Activated T-helper 1 cell treated with anti-CD3 and anti-CD28 coated beads, Interleukin-12 subunit alpha, Interleukin-12 subunit beta, Interleukin-2, Interleukin-4 antibody, amounts not matched to agents 30 ng/mL and 10 ng/mL and 1 ng/mL, durations not matched to agents 14 hours and 24 hours and 36 hours (primary cell): ENCODE data around the gene CALM1. TPM values are rescaled to one million over a fixed set of nuclear protein-coding genes. Genes with fewer than 3 reads are reported as not detected.

ENCODE experiments used
- DNase-seq: peaks from one replicate; pipeline ENCODE4 v3.0.0; 2021; ENCODE audit warnings: low spot score
- H3K27ac Mint-ChIP-seq: one replicate; pipeline ENCODE4 v1.8.0; 2021; ENCODE audit warnings: mild to moderate bottlenecking, mixed read lengths
- H3K27me3 Mint-ChIP-seq: one replicate; pipeline ENCODE4 v1.8.0; 2022; ENCODE audit warnings: mild to moderate bottlenecking, moderate library complexity, mixed read lengths; ENCODE audit not compliant: insufficient read depth
- H3K36me3 Mint-ChIP-seq: one replicate; pipeline ENCODE4 v1.8.0; 2021; ENCODE audit warnings: low read depth, mixed read lengths
- H3K4me1 Mint-ChIP-seq: one replicate; pipeline ENCODE4 v1.8.0; 2021; ENCODE audit warnings: low read depth, mixed read lengths
- H3K4me3 Mint-ChIP-seq: one replicate; pipeline ENCODE4 v1.8.0; 2021; ENCODE audit warnings: mild to moderate bottlenecking, moderate library complexity, mixed read lengths
- H3K9me3 Mint-ChIP-seq: one replicate; pipeline ENCODE4 v1.8.0; 2021; ENCODE audit warnings: mixed read lengths
- intact Hi-C: fragments of 100-400 bp; cut with micrococcal nuclease; formaldehyde crosslinking; loops from one replicate; pipeline ENCODE4 v1.15.1; 2024
- total RNA-seq: library from RNA; stranded (reverse); gene quantifications from 2 replicates; pipeline ENCODE4 v1.2.3, GENCODE V29; 2022

The CALM1 gene
- total RNA-seq, 1 donor from 2014 or later: 513 TPM

GRCh38 chr14:90424686-90425372 is 28.0 kb downstream of the CALM1 start:
- Mint-ChIP-seq H3K27ac (no peak overlapping the region), H3K4me3 (no peak overlapping the region), H3K27me3 (no peaks in the 10 kb centered on the region), H3K9me3 (no peaks in the 10 kb centered on the region), H3K36me3 (no peaks in the 10 kb centered on the region), H3K4me1 (no peaks in the 10 kb centered on the region)
- intact Hi-C loops: no loop called here
- DNase-seq: no peak

- no peak for DNase-seq
- no peak overlapping the region for H3K27ac Mint-ChIP-seq
- intact Hi-C loops: no loop called here
- no peaks in the 10 kb centered on the region for H3K27me3 Mint-ChIP-seq
- no peak overlapping the region for H3K4me3 Mint-ChIP-seq
- H3K9me3 Mint-ChIP-seq: no peaks in the 10 kb centered on the region
- H3K4me1 Mint-ChIP-seq: no peaks in the 10 kb centered on the region
- H3K36me3 Mint-ChIP-seq: no peaks in the 10 kb centered on the region
Observed at GRCh38 chr14:90425373-90425879, 28.6 kb downstream of the CALM1 start.

- H3K27ac Mint-ChIP-seq: no peak overlapping the region
- no peaks in the 10 kb centered on the region for H3K36me3 Mint-ChIP-seq
- no peaks in the 10 kb centered on the region for H3K27me3 Mint-ChIP-seq
- H3K4me1 Mint-ChIP-seq: no peaks in the 10 kb centered on the region
- no peak for DNase-seq
- intact Hi-C loops: no loop called here
- no peaks in the 10 kb centered on the region for H3K9me3 Mint-ChIP-seq
- H3K4me3 Mint-ChIP-seq: no peak overlapping the region
Observed at GRCh38 chr14:90426031-90426540, 29.3 kb downstream of the CALM1 start.

- Mint-ChIP-seq H3K4me3 (no peak overlapping the region), H3K27ac (no peak overlapping the region), H3K36me3 (no peaks in the 10 kb centered on the region), H3K4me1 (no peaks in the 10 kb centered on the region), H3K27me3 (no peaks in the 10 kb centered on the region), H3K9me3 (no peaks in the 10 kb centered on the region)
- DNase-seq: no peak
- intact Hi-C loops: no loop called here
Observed at GRCh38 chr14:90426663-90427062, 29.8 kb downstream of the CALM1 start.

- Mint-ChIP-seq H3K36me3 (no peaks in the 10 kb centered on the region), H3K4me3 (no peak overlapping the region)
Observed at GRCh38 chr14:90427848-90428426, 31.1 kb downstream of the CALM1 start.

GRCh38 chr14:90428676-90429075 is 31.8 kb downstream of the CALM1 start:
- intact Hi-C loops: no loop called here
- DNase-seq: no peak
- Mint-ChIP-seq H3K4me3 (no peak overlapping the region), H3K36me3 (no peaks in the 10 kb centered on the region), H3K27me3 (peaks cover 1% of the 10 kb centered on the region), H3K9me3 (no peaks in the 10 kb centered on the region), H3K4me1 (no peaks in the 10 kb centered on the region), H3K27ac (no peak overlapping the region)

More at GRCh38 chr14:90427848-90428426, 31.1 kb downstream of the CALM1 start:
- Mint-ChIP-seq H3K27ac (no peak overlapping the region), H3K9me3 (no peaks in the 10 kb centered on the region), H3K4me1 (no peaks in the 10 kb centered on the region), H3K27me3 (no peaks in the 10 kb centered on the region)
- intact Hi-C loops: no loop called here
- DNase-seq: no peak

- no peak for DNase-seq
- Mint-ChIP-seq H3K9me3 (no peaks in the 10 kb centered on the region), H3K4me1 (no peaks in the 10 kb centered on the region), H3K36me3 (no peaks in the 10 kb centered on the region), H3K27ac (no peak overlapping the region), H3K4me3 (no peak overlapping the region), H3K27me3 (peaks cover 1% of the 10 kb centered on the region)
- intact Hi-C loops: no loop called here
Observed at GRCh38 chr14:90429236-90429635, 32.4 kb downstream of the CALM1 start.

- Mint-ChIP-seq H3K36me3 (no peaks in the 10 kb centered on the region), H3K4me1 (no peaks in the 10 kb centered on the region), H3K9me3 (no peaks in the 10 kb centered on the region), H3K27ac (no peak overlapping the region), H3K27me3 (peaks cover 1% of the 10 kb centered on the region), H3K4me3 (no peak overlapping the region)
- no peak for DNase-seq
- intact Hi-C loops: no loop called here
Observed at GRCh38 chr14:90429754-90430153, 32.9 kb downstream of the CALM1 start.

- H3K27ac Mint-ChIP-seq: no peak overlapping the region
- H3K27me3 Mint-ChIP-seq: peaks cover 1% of the 10 kb centered on the region
- no peak overlapping the region for H3K4me3 Mint-ChIP-seq
- no peak for DNase-seq
- no peaks in the 10 kb centered on the region for H3K4me1 Mint-ChIP-seq
- intact Hi-C loops: no loop called here
- no peaks in the 10 kb centered on the region for H3K9me3 Mint-ChIP-seq
- H3K36me3 Mint-ChIP-seq: no peaks in the 10 kb centered on the region
Observed at GRCh38 chr14:90434370-90435020, 37.7 kb downstream of the CALM1 start.

GRCh38 chr14:90438841-90439240 is 42.0 kb downstream of the CALM1 start:
- H3K27ac Mint-ChIP-seq: no peak overlapping the region

GRCh38 chr14:90440021-90440451 is 43.2 kb downstream of the CALM1 start:
- no peak overlapping the region for H3K27ac Mint-ChIP-seq

More at GRCh38 chr14:90438841-90439240, 42.0 kb downstream of the CALM1 start:
- no peaks in the 10 kb centered on the region for H3K36me3 Mint-ChIP-seq
- no peaks in the 10 kb centered on the region for H3K4me1 Mint-ChIP-seq
- peaks cover 2% of the 10 kb centered on the region for H3K27me3 Mint-ChIP-seq
- no peak for DNase-seq
- H3K9me3 Mint-ChIP-seq: no peaks in the 10 kb centered on the region
- intact Hi-C loops: no loop called here
- no peak overlapping the region for H3K4me3 Mint-ChIP-seq

GRCh38 chr14:90440592-90440991 is 43.8 kb downstream of the CALM1 start:
- Mint-ChIP-seq H3K36me3 (no peaks in the 10 kb centered on the region), H3K4me1 (no peaks in the 10 kb centered on the region)
- intact Hi-C loops: no loop called here

More at GRCh38 chr14:90440021-90440451, 43.2 kb downstream of the CALM1 start:
- intact Hi-C loops: no loop called here
- Mint-ChIP-seq H3K4me3 (no peak overlapping the region), H3K36me3 (no peaks in the 10 kb centered on the region), H3K27me3 (peaks cover 2% of the 10 kb centered on the region), H3K9me3 (no peaks in the 10 kb centered on the region), H3K4me1 (no peaks in the 10 kb centered on the region)
- no peak for DNase-seq

GRCh38 chr14:90442388-90442787 is 45.6 kb downstream of the CALM1 start:
- peaks cover 7% of the 10 kb centered on the region for H3K27me3 Mint-ChIP-seq
- no peaks in the 10 kb centered on the region for H3K9me3 Mint-ChIP-seq
- no peak overlapping the region for H3K4me3 Mint-ChIP-seq
- no peak overlapping the region for H3K27ac Mint-ChIP-seq
- no peak for DNase-seq
- H3K4me1 Mint-ChIP-seq: no peaks in the 10 kb centered on the region
- intact Hi-C loops: no loop called here
- no peaks in the 10 kb centered on the region for H3K36me3 Mint-ChIP-seq

More at GRCh38 chr14:90440592-90440991, 43.8 kb downstream of the CALM1 start:
- H3K27ac Mint-ChIP-seq: no peak overlapping the region
- no peak overlapping the region for H3K4me3 Mint-ChIP-seq
- H3K27me3 Mint-ChIP-seq: peaks cover 2% of the 10 kb centered on the region
- no peak for DNase-seq
- H3K9me3 Mint-ChIP-seq: no peaks in the 10 kb centered on the region
